GM12878 (cell line): ENCODE results near the gene PACS2. TPM values are rescaled to one million over a fixed set of nuclear protein-coding genes. Genes with fewer than 3 reads are reported as not detected.

Source experiments
- ATAC-seq: fragments of 200-7000 bp; cut with Tn5 transposase; 3 replicates; pipeline ENCODE4 v1.9.1; 2020; ENCODE audit warnings: mild to moderate bottlenecking, moderate library complexity
- BruUV-seq: library from RNA; stranded (reverse); fragments of 400-500 nt; replicated peaks from 2 replicates; lab custom pipeline; 2021; lab: Mats Ljungman, UMichigan
- CTCF ChIA-PET: fragments of 300-600 bp; sonication (Branson Sonifier 250); formaldehyde crosslinking; extraction: SDS; loops from one replicate; lab custom pipeline; 2021; ENCODE audit warnings: inconsistent platforms; lab: Yijun Ruan, JAX
- POLR2A ChIA-PET: fragments of 350-600 bp; formaldehyde crosslinking; extraction: SDS; loops from one replicate; lab custom pipeline; 2021; ENCODE audit warnings: inconsistent platforms; lab: Charles Lee
- RAD21 ChIA-PET: fragments of 300-600 bp; sonication (Branson Sonifier 250); formaldehyde crosslinking; loops from one replicate; lab custom pipeline; 2023; ENCODE audit warnings: antibody characterized with exemption; ENCODE audit not compliant: unreplicated experiment; lab: Charles Lee
- SMC1A ChIA-PET: fragments of 300-600 bp; sonication (Branson Sonifier 250); formaldehyde crosslinking; loops from one replicate; lab custom pipeline; 2023; ENCODE audit not compliant: unreplicated experiment, uncharacterized antibody; lab: Charles Lee
- DNase-seq: peaks from one replicate; pipeline ENCODE4 v3.0.0-alpha.2; 2011; ENCODE audit warnings: low read depth, low spot score
- FAIRE-seq: peaks from 3 replicates; lab custom pipeline; 2011; peaks lifted over from hg19 to GRCh38; lab: Jason Lieb, UNC
- H2AFZ ChIP-seq: 2 replicates; pipeline ENCODE4 v1.6.0; 2011; ENCODE audit warnings: low read depth, low read length, control low read depth; ENCODE audit not compliant: control insufficient read depth
- H3K27ac ChIP-seq: 2 replicates; pipeline ENCODE4 v1.5.1; 2011; ENCODE audit warnings: control low read depth; ENCODE audit not compliant: control insufficient read depth, insufficient read depth
- H3K27me3 ChIP-seq, 2 experiments: replicated peaks in 1 of 2; 2 replicates each; pipeline versions ENCODE4 v1.6.0 to v1.6.1; 2011; ENCODE audit warnings: low read length in 1 of 2; ENCODE audit not compliant: control insufficient read depth in 2 of 2, insufficient read depth in 2 of 2
- H3K36me3 ChIP-seq, 2 experiments: 2 replicates each; pipeline ENCODE4 v1.5.1; 2011; ENCODE audit warnings: low read length in 1 of 2; ENCODE audit not compliant: control insufficient read depth in 2 of 2, insufficient read depth in 2 of 2
- H3K4me1 ChIP-seq: 2 replicates; pipeline ENCODE4 v1.6.1; 2011; ENCODE audit warnings: mild to moderate bottlenecking, low read length, moderate library complexity, mixed read lengths; ENCODE audit not compliant: control insufficient read depth, insufficient read depth
- H3K4me2 ChIP-seq: 2 replicates; pipeline ENCODE4 v1.6.0; 2011; ENCODE audit warnings: control low read depth; ENCODE audit not compliant: control insufficient read depth, insufficient read depth
- H3K4me3 ChIP-seq: fragments of 200-600 bp; sonication (generic); 2 replicates; pipeline ENCODE4 v1.5.1; 2016
- H3K79me2 ChIP-seq: 2 replicates; pipeline ENCODE4 v1.6.0; 2011; ENCODE audit warnings: low read length; ENCODE audit not compliant: control insufficient read depth, insufficient read depth
- H3K9ac ChIP-seq: 2 replicates; pipeline ENCODE4 v1.8.0; 2011; ENCODE audit warnings: low read length, control low read depth, mixed read lengths; ENCODE audit not compliant: control insufficient read depth, insufficient read depth
- H3K9me3 ChIP-seq: replicated peaks from 3 replicates; pipeline ENCODE4 v1.5.1; 2011; ENCODE audit warnings: mild to moderate bottlenecking, low read length; ENCODE audit not compliant: control insufficient read depth, insufficient read depth
- H4K20me1 ChIP-seq: 2 replicates; pipeline ENCODE4 v1.6.0; 2011; ENCODE audit not compliant: control insufficient read depth, insufficient read depth
- ASH2L ChIP-seq: fragments of 300-600, 200-600 bp; sonication (generic); IDR thresholded peaks from 2 replicates; pipeline ENCODE4 v1.6.1; 2017; ENCODE audit warnings: low read depth, mild to moderate bottlenecking, borderline replicate concordance
- CBX3 ChIP-seq: fragments of 200-600 bp; sonication (generic); IDR thresholded peaks from 2 replicates; pipeline ENCODE4 v1.6.1; 2016; ENCODE audit warnings: low read depth, borderline replicate concordance
- ETV6 ChIP-seq, 2 experiments: fragments of 450-650 bp in 1 of 2; IDR thresholded peaks in 1 of 2; conservative IDR thresholded peaks in 1 of 2; 2 replicates each; pipeline ENCODE4 v1.6.1; 2014; ENCODE audit warnings: antibody characterized with exemption in 1 of 2, borderline replicate concordance in 1 of 2, low read depth in 1 of 2, mild to moderate bottlenecking in 1 of 2, moderate library complexity in 1 of 2
- RBBP5 ChIP-seq: fragments of 200-600 bp; sonication (generic); conservative IDR thresholded peaks from 2 replicates; pipeline ENCODE4 v1.6.1; 2016
- RCOR1 ChIP-seq: conservative IDR thresholded peaks from 2 replicates; pipeline ENCODE4 v1.6.1; 2012; ENCODE audit warnings: low read depth, low read length, improper control_type of control experiment
- SIN3A ChIP-seq: IDR thresholded peaks from 2 replicates; pipeline ENCODE4 v1.6.1; 2012; ENCODE audit warnings: low read depth, low read length, improper control_type of control experiment
- SMAD1 ChIP-seq: fragments of 450-650 bp; IDR thresholded peaks from 2 replicates; pipeline ENCODE4 v1.6.1; 2018; ENCODE audit warnings: mild to moderate bottlenecking, low read depth; ENCODE audit not compliant: partially characterized antibody
- YBX1 ChIP-seq: fragments of 450-650 bp; IDR thresholded peaks from 2 replicates; pipeline ENCODE4 v1.6.1; 2016; ENCODE audit warnings: antibody characterized with exemption
- WGBS: methylation state at CpG from one replicate; pipeline ENCODE4 v1.1.6; 2016; ENCODE audit warnings: low lambda C conversion rate; ENCODE audit not compliant: insufficient replicate concordance, insufficient coverage; ENCODE audit errors: missing lambda C conversion rate; 5-methylcytosine and 5-hydroxymethylcytosine counted together
- in situ Hi-C: fragments of 300-500 bp; cut with MboI; formaldehyde crosslinking; loops from 9 replicates; pipeline ENCODE4 v1.14.3; 2018; ENCODE audit warnings: mixed read lengths
- intact Hi-C: fragments of 100-400 bp; cut with micrococcal nuclease; formaldehyde crosslinking; loops from one replicate; pipeline ENCODE4 v1.14.2; 2022; ENCODE audit not compliant: unreplicated experiment
- polyA plus RNA-seq, 11 experiments: library from polyadenylated mRNA; depleted of rRNA in 4 of 11; unstranded in 6 of 11; stranded (reverse) in 5 of 11; fragments of >200 nt; fragmentation: Nextera tagmentation in 4 of 11; fragmentation: Illumina TruSeq in 1 of 11; extraction: Ambion mirVana in 4 of 11; extraction: Trizol in 1 of 11; gene quantifications; 1 replicate in 1 of 11; 2 replicates in 10 of 11; pipeline versions ENCODE4 v1.2.1 to v1.2.3, GENCODE V29; 2011 to 2016; ENCODE audit warnings: inconsistent platforms in 2 of 11, missing spikeins in 2 of 11, low read depth in 1 of 11
- total RNA-seq, 4 experiments: library from RNA; depleted of rRNA in 3 of 4; stranded (reverse); fragments of >200 nt in 3 of 4; fragmentation: Illumina TruSeq in 1 of 4; extraction: Trizol in 1 of 4; gene quantifications; 2 replicates each; pipeline versions ENCODE4 v1.2.1 to v1.2.3, GENCODE V29; 2013 to 2021

Gene PACS2
- total and polyA plus RNA-seq, 10 of the 15 experiments (the other 5 are each of a cell fraction or from before 2014, with no cell fraction given): 0.21 to 37.3 (median 9.4) TPM

GRCh38 chr14:105365681-105366080 is 51.1 kb downstream of the PACS2 start:
- WGBS: 83% methylated on average over 12 of the region's 12 CpGs
- Histone ChIP-seq H3K27me3 (no peaks in the 10 kb centered on the region), H3K36me3 (peaks cover 0 to 1% of the 10 kb centered on the region in 2 experiments; a peak in 1 of 4 replicates), H3K4me3 (no peak overlapping the region), H2AFZ (no peak overlapping the region), H3K4me1 (no peaks in the 10 kb centered on the region), H3K9ac (no peak overlapping the region), H3K27ac (no peak overlapping the region), H3K4me2 (no peak overlapping the region), H3K79me2 (no peaks in the 10 kb centered on the region), H3K9me3 (no peaks in the 10 kb centered on the region; the same call in 2 of the 3 replicates), H4K20me1 (no peaks in the 10 kb centered on the region; the same call in 1 of the 2 replicates)
- no TSS peak for BruUV-seq
- ChIA-PET SMC1A (no interaction called here), CTCF (interaction anchor here (1.2 kb wide), 1 partner anchor 120 kb away, joined by 3 read pairs; no protein-coding TSS in a partner anchor), RAD21 (no interaction called here), POLR2A (interaction anchor here (1.5 kb wide), 1 partner anchor 124 kb away, joined by 3 read pairs; no protein-coding TSS in a partner anchor)
- in situ Hi-C loops (no loop called here), intact Hi-C loops (no loop called here)
- ATAC-seq (no peak), DNase-seq (no peak), FAIRE-seq (no peak)
- TF ChIP-seq ASH2L (no peak), YBX1 (no peak)

DNA sequence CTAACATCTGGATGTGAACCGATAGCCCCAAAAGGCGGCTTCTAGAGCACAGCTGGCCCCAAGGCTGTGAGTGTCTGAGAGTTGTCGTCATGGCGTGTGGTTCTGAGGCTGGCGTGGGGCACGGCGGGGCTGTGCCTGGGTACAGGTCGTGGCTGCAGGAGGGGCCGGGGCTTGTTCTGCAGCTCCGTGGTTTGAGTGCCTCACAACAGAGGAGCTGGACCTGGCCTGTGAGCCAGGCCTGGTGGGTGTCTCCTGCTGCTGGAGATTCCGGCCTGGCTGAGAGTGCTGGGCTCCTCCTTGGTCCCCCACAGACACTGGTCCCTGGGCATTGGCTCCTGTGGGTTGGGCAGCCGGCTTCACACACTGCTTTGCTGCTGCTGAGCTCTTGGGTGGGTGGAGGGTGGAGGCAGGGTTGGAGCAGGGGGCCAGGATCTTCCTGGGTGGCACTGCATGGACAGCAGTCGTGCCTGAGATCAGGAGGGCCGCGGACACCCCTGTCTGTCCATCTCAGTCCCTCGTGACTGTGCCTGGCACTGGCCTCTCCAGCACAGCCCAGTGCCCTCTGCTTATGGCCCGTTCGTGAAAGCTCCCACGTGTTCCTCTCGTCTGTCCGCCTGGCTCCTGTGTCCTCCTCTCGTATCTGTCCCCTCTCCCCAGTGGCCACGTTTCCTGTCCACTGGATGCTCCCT is 52.0 kb downstream of the PACS2 start:
- RAD21 ChIA-PET: interaction anchor here (1.0 kb wide), 1 partner anchor 115 kb away, joined by 3 read pairs; no protein-coding TSS in a partner anchor
- BruUV-seq: no TSS peak
- SMC1A ChIA-PET: no interaction called here
- H3K9ac ChIP-seq: no peak overlapping the region
- ATAC-seq (no peak), DNase-seq (no peak), FAIRE-seq (no peak)
- H2AFZ ChIP-seq: no peak overlapping the region
- H3K27me3 ChIP-seq: no peaks in the 10 kb centered on the region
- TF ChIP-seq ETV6 (conservative IDR thresholded peaks at IDR 0.05 in 1 of 2, IDR thresholded peaks at IDR 0.05 in 1 of 2; ENCODE audit: borderline replicate concordance in 1 of 2, low read depth in 1 of 2) (no peak), SIN3A (no peak), CBX3 (no peak), RBBP5 (no peak), RCOR1 (no peak), SMAD1 (no peak)
- no peaks in the 10 kb centered on the region; the same call in 1 of the 2 replicates for H4K20me1 ChIP-seq
- H3K36me3 ChIP-seq: peaks cover 0 to 1% of the 10 kb centered on the region in 2 experiments; a peak in 1 of 4 replicates
- no peak overlapping the region for H3K27ac ChIP-seq
- H3K79me2 ChIP-seq: no peaks in the 10 kb centered on the region
- no peak overlapping the region for H3K4me2 ChIP-seq
- no peaks in the 10 kb centered on the region; the same call in 2 of the 3 replicates for H3K9me3 ChIP-seq
- POLR2A ChIA-PET: interaction anchor here (1.5 kb wide), 1 partner anchor 123 kb away, joined by 3 read pairs; no protein-coding TSS in a partner anchor
- no peak overlapping the region for H3K4me3 ChIP-seq
- CTCF ChIA-PET: interaction anchor here (0.8 to 1.2 kb wide), 2 partner anchors 119 to 171 kb away, joined by 3 read pairs; no protein-coding TSS in a partner anchor
- H3K4me1 ChIP-seq: no peaks in the 10 kb centered on the region
- in situ Hi-C loops (no loop called here), intact Hi-C loops (no loop called here)
- 70% methylated on average over 23 of the region's 23 CpGs for WGBS
